GM12878 (cell line): Measurements from ENCODE around the gene STXBP1. TPM values are rescaled to one million over a fixed set of nuclear protein-coding genes. Genes with fewer than 3 reads are reported as not detected.

Experiments used
- ATAC-seq: fragments of 200-7000 bp; cut with Tn5 transposase; 3 replicates; pipeline ENCODE4 v1.9.1; 2020; ENCODE audit warnings: mild to moderate bottlenecking, moderate library complexity
- BruUV-seq: library from RNA; stranded (reverse); fragments of 400-500 nt; replicated peaks from 2 replicates; lab custom pipeline; 2021; lab: Mats Ljungman, UMichigan
- CTCF ChIA-PET: fragments of 300-600 bp; sonication (Branson Sonifier 250); formaldehyde crosslinking; extraction: SDS; loops from one replicate; lab custom pipeline; 2021; ENCODE audit warnings: inconsistent platforms; lab: Yijun Ruan, JAX
- POLR2A ChIA-PET: fragments of 350-600 bp; formaldehyde crosslinking; extraction: SDS; loops from one replicate; lab custom pipeline; 2021; ENCODE audit warnings: inconsistent platforms; lab: Charles Lee
- RAD21 ChIA-PET: fragments of 300-600 bp; sonication (Branson Sonifier 250); formaldehyde crosslinking; loops from one replicate; lab custom pipeline; 2023; ENCODE audit warnings: antibody characterized with exemption; ENCODE audit not compliant: unreplicated experiment; lab: Charles Lee
- SMC1A ChIA-PET: fragments of 300-600 bp; sonication (Branson Sonifier 250); formaldehyde crosslinking; loops from one replicate; lab custom pipeline; 2023; ENCODE audit not compliant: unreplicated experiment, uncharacterized antibody; lab: Charles Lee
- DNase-seq: peaks from one replicate; pipeline ENCODE4 v3.0.0-alpha.2; 2011; ENCODE audit warnings: low read depth, low spot score
- FAIRE-seq: peaks from 3 replicates; lab custom pipeline; 2011; peaks lifted over from hg19 to GRCh38; lab: Jason Lieb, UNC
- H2AFZ ChIP-seq: 2 replicates; pipeline ENCODE4 v1.6.0; 2011; ENCODE audit warnings: low read depth, low read length, control low read depth; ENCODE audit not compliant: control insufficient read depth
- H3K27ac ChIP-seq: 2 replicates; pipeline ENCODE4 v1.5.1; 2011; ENCODE audit warnings: control low read depth; ENCODE audit not compliant: control insufficient read depth, insufficient read depth
- H3K27me3 ChIP-seq, 2 experiments: replicated peaks in 1 of 2; 2 replicates each; pipeline versions ENCODE4 v1.6.0 to v1.6.1; 2011; ENCODE audit warnings: low read length in 1 of 2; ENCODE audit not compliant: control insufficient read depth in 2 of 2, insufficient read depth in 2 of 2
- H3K36me3 ChIP-seq, 2 experiments: 2 replicates each; pipeline ENCODE4 v1.5.1; 2011; ENCODE audit warnings: low read length in 1 of 2; ENCODE audit not compliant: control insufficient read depth in 2 of 2, insufficient read depth in 2 of 2
- H3K4me1 ChIP-seq: 2 replicates; pipeline ENCODE4 v1.6.1; 2011; ENCODE audit warnings: mild to moderate bottlenecking, low read length, moderate library complexity, mixed read lengths; ENCODE audit not compliant: control insufficient read depth, insufficient read depth
- H3K4me2 ChIP-seq: 2 replicates; pipeline ENCODE4 v1.6.0; 2011; ENCODE audit warnings: control low read depth; ENCODE audit not compliant: control insufficient read depth, insufficient read depth
- H3K4me3 ChIP-seq: fragments of 200-600 bp; sonication (generic); 2 replicates; pipeline ENCODE4 v1.5.1; 2016
- H3K79me2 ChIP-seq: 2 replicates; pipeline ENCODE4 v1.6.0; 2011; ENCODE audit warnings: low read length; ENCODE audit not compliant: control insufficient read depth, insufficient read depth
- H3K9ac ChIP-seq: 2 replicates; pipeline ENCODE4 v1.8.0; 2011; ENCODE audit warnings: low read length, control low read depth, mixed read lengths; ENCODE audit not compliant: control insufficient read depth, insufficient read depth
- H3K9me3 ChIP-seq: replicated peaks from 3 replicates; pipeline ENCODE4 v1.5.1; 2011; ENCODE audit warnings: mild to moderate bottlenecking, low read length; ENCODE audit not compliant: control insufficient read depth, insufficient read depth
- H4K20me1 ChIP-seq: 2 replicates; pipeline ENCODE4 v1.6.0; 2011; ENCODE audit not compliant: control insufficient read depth, insufficient read depth
- ATF7 ChIP-seq: fragments of 450-650 bp; IDR thresholded peaks from 2 replicates; pipeline ENCODE4 v1.6.1; 2016; ENCODE audit warnings: low read depth, mild to moderate bottlenecking
- HSF1 ChIP-seq: fragments of 150-350 bp; IDR thresholded peaks from 2 replicates; pipeline ENCODE4 v1.6.1; 2014; ENCODE audit warnings: mild to moderate bottlenecking, low read depth, low read length
- JUNB ChIP-seq: IDR thresholded peaks from 2 replicates; pipeline ENCODE4 v1.6.1; 2016; ENCODE audit warnings: antibody characterized with exemption, mild to moderate bottlenecking
- KDM1A ChIP-seq: fragments of 200-600 bp; sonication (generic); IDR thresholded peaks from 2 replicates; pipeline ENCODE4 v1.6.1; 2016; ENCODE audit warnings: borderline replicate concordance
- MTA3 ChIP-seq: IDR thresholded peaks from 2 replicates; pipeline ENCODE4 v1.6.1; 2012; ENCODE audit warnings: low read length, inconsistent platforms, borderline replicate concordance
- RAD21 ChIP-seq: IDR thresholded peaks from 2 replicates; pipeline ENCODE4 v1.6.1; 2011; ENCODE audit warnings: mild to moderate bottlenecking, low read depth, low read length, moderate library complexity; ENCODE audit not compliant: insufficient read depth
- RCOR1 ChIP-seq: conservative IDR thresholded peaks from 2 replicates; pipeline ENCODE4 v1.6.1; 2012; ENCODE audit warnings: low read depth, low read length, improper control_type of control experiment
- RELA ChIP-seq: fragments of 450-650 bp; IDR thresholded peaks from 2 replicates; pipeline ENCODE4 v1.8.0; 2014; ENCODE audit warnings: borderline replicate concordance; ENCODE audit not compliant: partially characterized antibody
- STAT1 ChIP-seq: fragments of 450-650 bp; conservative IDR thresholded peaks from 2 replicates; pipeline ENCODE4 v1.6.1; 2014; ENCODE audit warnings: antibody characterized with exemption, mild to moderate bottlenecking
- TCF12 ChIP-seq: IDR thresholded peaks from 2 replicates; pipeline ENCODE4 v1.6.1; 2011; ENCODE audit warnings: low read depth, mild to moderate bottlenecking, low read length
- TCF7 ChIP-seq: IDR thresholded peaks from 2 replicates; pipeline ENCODE4 v1.6.1; 2014; ENCODE audit warnings: antibody characterized with exemption, borderline replicate concordance
- ZNF384 ChIP-seq: IDR thresholded peaks from 2 replicates; pipeline ENCODE4 v1.6.1; 2012; ENCODE audit warnings: low read depth, mild to moderate bottlenecking, low read length, improper control_type of control experiment, borderline replicate concordance
- ZZZ3 ChIP-seq: IDR thresholded peaks from 2 replicates; pipeline ENCODE4 v1.6.1; 2011; ENCODE audit warnings: low read depth; ENCODE audit not compliant: control insufficient read depth, insufficient read length
- WGBS: methylation state at CpG from one replicate; pipeline ENCODE4 v1.1.6; 2016; ENCODE audit warnings: low lambda C conversion rate; ENCODE audit not compliant: insufficient replicate concordance, insufficient coverage; ENCODE audit errors: missing lambda C conversion rate; 5-methylcytosine and 5-hydroxymethylcytosine counted together
- in situ Hi-C: fragments of 300-500 bp; cut with MboI; formaldehyde crosslinking; loops from 9 replicates; pipeline ENCODE4 v1.14.3; 2018; ENCODE audit warnings: mixed read lengths
- intact Hi-C: fragments of 100-400 bp; cut with micrococcal nuclease; formaldehyde crosslinking; loops from one replicate; pipeline ENCODE4 v1.14.2; 2022; ENCODE audit not compliant: unreplicated experiment
- polyA plus RNA-seq, 11 experiments: library from polyadenylated mRNA; depleted of rRNA in 4 of 11; unstranded in 6 of 11; stranded (reverse) in 5 of 11; fragments of >200 nt; fragmentation: Nextera tagmentation in 4 of 11; fragmentation: Illumina TruSeq in 1 of 11; extraction: Ambion mirVana in 4 of 11; extraction: Trizol in 1 of 11; gene quantifications; 1 replicate in 1 of 11; 2 replicates in 10 of 11; pipeline versions ENCODE4 v1.2.1 to v1.2.3, GENCODE V29; 2011 to 2016; ENCODE audit warnings: inconsistent platforms in 2 of 11, missing spikeins in 2 of 11, low read depth in 1 of 11
- total RNA-seq, 4 experiments: library from RNA; depleted of rRNA in 3 of 4; stranded (reverse); fragments of >200 nt in 3 of 4; fragmentation: Illumina TruSeq in 1 of 4; extraction: Trizol in 1 of 4; gene quantifications; 2 replicates each; pipeline versions ENCODE4 v1.2.1 to v1.2.3, GENCODE V29; 2013 to 2021

The STXBP1 gene
- total and polyA plus RNA-seq, 10 of the 15 experiments (the other 5 are each of a cell fraction or from before 2014, with no cell fraction given) = 0.08 to 0.85 (median 0.31) TPM; not detected in 3

- H3K79me2 ChIP-seq = no peaks in the 10 kb centered on the region
- no TSS peak for BruUV-seq
- no peak for FAIRE-seq
- H2AFZ ChIP-seq = no peak overlapping the region
- no peak overlapping the region for H3K9ac ChIP-seq
- intact Hi-C loops = loop anchor here (2.0 kb wide), 1 partner anchor 28 kb away; no protein-coding TSS in a partner anchor
- no peaks in the 10 kb centered on the region for H3K4me1 ChIP-seq
- TF ChIP-seq STAT1 = no peak
- no peak for TF ChIP-seq RAD21
- no peak for TF ChIP-seq KDM1A
- in situ Hi-C loops = no loop called here
- 32% methylated on average over 13 of the region's 13 CpGs for WGBS
- no peaks in the 10 kb centered on the region for H3K36me3 ChIP-seq
- ChIA-PET CTCF (no interaction called here), RAD21 (no interaction called here), POLR2A (no interaction called here), SMC1A (interaction anchor here (1.4 kb wide), 1 partner anchor 13 kb away, joined by 3 read pairs; no protein-coding TSS in a partner anchor)
- no peak for DNase-seq
- no peak for ATAC-seq
- no peak overlapping the region for H3K27ac ChIP-seq
- H3K4me2 ChIP-seq = no peak overlapping the region
- H3K9me3 ChIP-seq = no peaks in the 10 kb centered on the region
- no peak overlapping the region for H3K4me3 ChIP-seq
- no peaks in the 10 kb centered on the region for H4K20me1 ChIP-seq
- no peaks in the 10 kb centered on the region; a peak in 1 of 4 replicates for H3K27me3 ChIP-seq
These were observed 13.1 kb upstream of the STXBP1 start for GRCh38 chr9:127598839-127599549.

GRCh38 chr9:127599550-127599891 lies 12.6 kb upstream of the STXBP1 start:
- no peak for DNase-seq
- Histone ChIP-seq H3K9me3 (no peaks in the 10 kb centered on the region), H3K79me2 (no peaks in the 10 kb centered on the region), H3K4me3 (no peak overlapping the region), H3K4me2 (no peak overlapping the region), H3K36me3 (no peaks in the 10 kb centered on the region)
- ChIA-PET POLR2A (no interaction called here), RAD21 (interaction anchor here (0.7 kb wide), 1 partner anchor 131 kb away, joined by 3 read pairs; no protein-coding TSS in a partner anchor), CTCF (no interaction called here), SMC1A (no interaction called here)
- FAIRE-seq = no peak
- no peak for ATAC-seq
- intact Hi-C loops = loop anchor here (2.0 kb wide), 1 partner anchor 27 kb away; no protein-coding TSS in a partner anchor
- no peak for TF ChIP-seq TCF12
- no peak for TF ChIP-seq MTA3
- no peak for TF ChIP-seq ZNF384
- no peak for TF ChIP-seq ZZZ3
- no peak for TF ChIP-seq TCF7
- TF ChIP-seq RELA = no peak
- no peak for TF ChIP-seq ATF7
- TF ChIP-seq JUNB = no peak
- no peak for TF ChIP-seq RCOR1
- no peak for TF ChIP-seq HSF1
- TF ChIP-seq, all 136 proteins: peak for 0
- Histone ChIP-seq H2AFZ (no peak overlapping the region), H3K4me1 (no peaks in the 10 kb centered on the region), H4K20me1 (no peaks in the 10 kb centered on the region), H3K27me3 (no peaks in the 10 kb centered on the region; a peak in 1 of 4 replicates), H3K27ac (no peak overlapping the region), H3K9ac (no peak overlapping the region)
- 49% methylated on average over 7 of the region's 7 CpGs for WGBS
- no TSS peak for BruUV-seq
- in situ Hi-C loops = no loop called here
